ENCODE measurements around the gene DUSP22.

The DUSP22 gene

GRCh38 chr6:336159-337114 lies 44.1 kb downstream of the DUSP22 start:
- in situ Hi-C loops (cut with MboI; ENCODE audit: low sequenced_read_pairs) = no loop called here

DNA sequence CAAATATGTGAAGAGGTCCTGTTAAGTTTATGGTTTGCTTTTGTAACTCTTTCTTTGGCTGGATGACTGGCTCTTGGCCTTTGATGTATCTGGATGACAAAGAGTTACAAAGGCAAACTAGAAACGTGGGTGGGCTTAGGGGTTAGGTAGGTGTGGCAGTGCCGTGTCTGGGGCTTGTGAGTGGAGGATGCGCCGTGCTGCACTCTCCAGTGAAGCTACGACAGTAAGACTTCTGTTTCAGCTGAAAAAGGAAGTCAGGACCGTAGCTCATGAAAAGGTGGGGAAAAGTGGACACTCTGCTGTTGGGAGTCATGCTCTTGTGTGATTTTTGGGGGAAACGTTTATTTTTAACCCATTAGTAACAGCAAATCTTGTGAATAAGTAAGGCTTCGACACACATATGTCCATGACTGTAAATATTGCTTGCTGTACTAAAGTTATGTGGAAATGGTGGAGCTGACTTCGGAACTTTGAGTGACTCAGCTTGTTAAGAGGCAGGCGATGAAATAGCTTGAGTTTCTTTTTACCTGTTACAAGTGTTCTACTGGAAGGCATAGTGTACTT lies 45.6 kb downstream of the DUSP22 start:
- in situ Hi-C loops (cut with MboI; ENCODE audit: low sequenced_read_pairs) = no loop called here

DNA sequence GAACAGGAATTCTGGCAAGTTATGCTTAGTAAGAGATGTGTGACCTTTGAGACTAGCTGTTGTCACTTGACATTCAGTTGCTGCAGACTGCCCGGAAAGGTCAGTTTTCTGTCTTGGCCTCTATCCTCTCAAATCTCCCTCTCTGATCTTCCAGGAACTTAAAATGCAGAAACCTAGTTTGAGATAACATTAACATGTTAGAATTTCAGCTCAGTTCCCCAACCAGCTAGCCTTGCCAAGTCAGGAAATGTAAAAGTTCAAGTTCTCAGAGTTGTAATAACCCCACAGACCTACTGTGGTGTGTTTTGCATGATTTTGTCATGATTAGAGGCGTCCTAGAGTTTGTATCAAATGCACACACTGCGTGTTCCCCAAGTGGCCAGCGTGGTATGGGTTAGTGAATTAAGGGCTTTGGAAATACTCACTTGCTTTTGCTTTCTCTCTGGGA lies 46.6 kb downstream of the DUSP22 start:
- in situ Hi-C loops (cut with MboI; ENCODE audit: low sequenced_read_pairs) = no loop called here

DNA sequence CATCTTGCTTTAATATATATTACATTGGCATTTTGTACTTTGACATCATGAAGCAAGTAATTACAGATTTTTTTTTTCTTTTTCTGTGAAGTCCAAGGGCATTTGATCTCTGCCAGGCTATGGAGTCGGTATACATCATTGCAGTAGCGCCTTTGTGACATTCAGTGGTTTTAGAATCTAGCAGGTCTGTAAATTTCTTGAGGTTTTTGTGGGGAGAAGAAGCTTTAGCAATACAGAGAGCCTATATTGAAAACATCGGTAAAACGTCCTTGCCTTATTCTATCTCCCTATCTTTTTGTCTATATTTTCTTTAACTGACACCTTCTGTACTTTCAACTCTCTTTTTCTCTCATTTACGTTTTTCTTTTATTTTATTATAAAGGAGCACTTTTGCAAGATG lies 47.2 kb downstream of the DUSP22 start:
- in situ Hi-C loops (cut with MboI; ENCODE audit: low sequenced_read_pairs) = no loop called here

GRCh38 chr6:340186-340955 lies 48.1 kb downstream of the DUSP22 start:
- in situ Hi-C loops (cut with MboI; ENCODE audit: low sequenced_read_pairs) = no loop called here

- in situ Hi-C loops (cut with MboI; ENCODE audit: low sequenced_read_pairs) = no loop called here
Measured at GRCh38 chr6:340991-341827, 48.9 kb downstream of the DUSP22 start.

GRCh38 chr6:341914-342831 lies 49.9 kb downstream of the DUSP22 start:
- in situ Hi-C loops (cut with MboI; ENCODE audit: low sequenced_read_pairs) = no loop called here

- in situ Hi-C loops (cut with MboI; ENCODE audit: low sequenced_read_pairs) = no loop called here
Measured at GRCh38 chr6:342832-343179, 50.5 kb downstream of the DUSP22 start.

- in situ Hi-C loops (cut with MboI; ENCODE audit: low sequenced_read_pairs) = no loop called here
Measured at GRCh38 chr6:343226-343935, 51.1 kb downstream of the DUSP22 start.

DNA sequence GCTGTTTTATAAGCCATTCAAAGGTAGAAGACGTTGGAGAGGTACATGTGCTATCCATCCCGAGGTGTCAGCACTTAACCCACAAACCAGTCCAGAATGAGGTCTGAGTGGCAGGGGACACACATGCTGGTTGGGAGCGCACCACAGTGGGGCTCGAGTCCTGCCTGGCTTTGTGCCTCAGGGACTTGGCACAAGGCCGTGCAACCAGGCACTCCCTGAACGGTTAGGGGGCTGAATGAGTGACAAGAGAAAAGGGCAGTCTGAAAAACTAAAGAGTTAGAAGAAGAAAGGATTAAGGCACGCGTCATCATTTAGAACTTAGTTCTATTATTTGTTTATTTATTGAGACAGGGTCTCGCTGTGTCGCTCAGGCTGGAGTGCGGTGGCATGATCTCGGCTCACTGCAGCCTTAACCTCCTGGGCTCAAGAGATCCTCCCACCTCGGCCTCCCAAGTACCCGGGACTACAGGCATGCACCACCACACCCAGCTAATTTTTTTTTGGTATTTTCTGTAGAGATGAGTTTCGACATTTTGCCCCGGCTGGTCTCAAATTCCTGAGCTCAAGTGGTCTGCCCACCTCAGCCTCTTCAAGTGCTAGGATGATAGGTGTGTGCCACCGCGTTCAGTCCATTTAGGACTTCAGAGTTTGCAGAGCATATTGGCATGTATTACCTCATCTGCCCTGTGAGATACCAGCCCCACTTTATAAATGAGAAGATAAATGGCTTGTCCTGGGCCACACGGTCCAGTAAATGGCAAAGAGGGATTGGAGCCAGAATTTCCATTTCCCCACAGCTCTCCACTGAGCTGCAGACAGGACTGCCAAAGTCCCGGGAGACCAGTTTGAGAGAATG lies 51.9 kb downstream of the DUSP22 start:
- in situ Hi-C loops (cut with MboI; ENCODE audit: low sequenced_read_pairs) = no loop called here

DNA sequence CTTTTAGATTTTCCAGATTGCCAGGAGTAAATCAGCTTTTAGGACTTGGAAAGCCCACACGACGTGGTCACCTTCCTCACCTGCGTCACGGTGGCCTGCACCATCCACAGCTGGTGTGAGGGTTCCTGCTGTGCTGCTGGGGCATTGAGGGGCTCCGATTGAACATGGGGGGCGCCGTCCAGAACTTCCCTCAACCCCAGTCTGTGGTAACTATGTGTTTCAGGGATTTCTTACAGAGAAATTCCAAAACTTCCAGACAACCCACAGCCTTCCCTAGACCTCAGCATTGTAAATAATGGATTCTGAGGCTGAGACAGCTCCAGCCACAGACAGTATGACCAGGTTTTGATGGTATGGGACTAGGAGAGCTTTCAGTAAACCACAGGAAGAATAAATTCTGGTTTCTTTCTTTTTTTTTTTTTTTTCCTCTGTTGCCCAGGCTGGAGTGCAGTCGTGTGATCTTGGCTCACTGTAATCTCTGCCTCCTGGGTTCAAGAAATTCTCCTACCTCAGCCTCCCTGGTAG lies 52.6 kb downstream of the DUSP22 start:
- in situ Hi-C loops (cut with MboI; ENCODE audit: low sequenced_read_pairs) = no loop called here

- in situ Hi-C loops (cut with MboI; ENCODE audit: low sequenced_read_pairs) = no loop called here
Measured at GRCh38 chr6:345747-346385, 53.6 kb downstream of the DUSP22 start.

DNA sequence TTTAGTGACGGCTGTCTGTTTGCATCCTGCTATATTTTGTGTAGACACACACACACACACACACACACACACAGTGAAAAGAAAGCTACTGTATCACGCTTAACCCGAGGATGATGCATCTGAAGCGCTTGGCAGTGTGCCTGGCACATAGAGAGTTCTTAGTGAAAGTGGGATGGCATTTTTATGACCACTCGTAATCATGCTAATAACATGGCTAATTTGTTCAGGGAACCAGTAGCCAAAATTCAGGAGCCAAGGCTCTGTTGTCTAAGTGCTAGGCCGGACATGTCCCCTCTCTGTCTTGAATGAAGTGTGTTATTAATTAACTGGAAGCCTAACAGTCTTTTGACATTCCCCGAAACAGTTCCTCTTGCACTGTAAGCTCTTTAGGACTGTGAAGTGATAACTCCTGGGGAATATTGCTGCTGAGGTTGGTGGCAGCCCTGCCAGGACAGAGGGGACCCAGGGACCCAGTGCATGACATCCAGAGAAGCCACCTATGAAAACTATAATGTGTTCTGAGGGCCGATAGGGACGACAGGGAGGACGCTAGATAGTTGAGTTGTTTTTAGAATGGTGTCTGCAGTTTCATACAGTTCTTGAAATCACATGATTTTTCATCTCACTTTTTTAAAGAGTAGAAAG lies 54.2 kb downstream of the DUSP22 start:
- in situ Hi-C loops (cut with MboI; ENCODE audit: low sequenced_read_pairs) = no loop called here

DNA sequence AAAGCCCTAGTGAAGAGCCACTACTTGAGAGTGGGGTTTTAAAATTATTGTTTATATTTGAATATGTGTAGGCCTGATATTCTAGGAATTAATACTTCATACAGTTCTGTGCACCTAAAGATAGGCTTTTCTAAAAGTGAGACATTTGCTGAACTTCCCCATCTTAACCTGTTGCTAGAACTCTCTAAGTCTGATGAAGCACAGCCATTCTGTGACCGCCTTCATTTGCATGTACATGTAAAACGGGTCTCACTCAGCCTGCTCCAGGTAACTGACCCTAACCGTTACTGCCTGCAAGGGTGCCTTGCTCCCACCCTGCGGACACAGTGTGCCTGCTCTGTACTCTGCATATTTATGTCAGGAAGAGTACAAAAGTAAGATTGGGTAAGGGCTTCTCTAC lies 54.9 kb downstream of the DUSP22 start:
- in situ Hi-C loops (cut with MboI; ENCODE audit: low sequenced_read_pairs) = no loop called here

- in situ Hi-C loops (cut with MboI; ENCODE audit: low sequenced_read_pairs) = no loop called here
Measured at GRCh38 chr6:347951-348859, 55.9 kb downstream of the DUSP22 start.

DNA sequence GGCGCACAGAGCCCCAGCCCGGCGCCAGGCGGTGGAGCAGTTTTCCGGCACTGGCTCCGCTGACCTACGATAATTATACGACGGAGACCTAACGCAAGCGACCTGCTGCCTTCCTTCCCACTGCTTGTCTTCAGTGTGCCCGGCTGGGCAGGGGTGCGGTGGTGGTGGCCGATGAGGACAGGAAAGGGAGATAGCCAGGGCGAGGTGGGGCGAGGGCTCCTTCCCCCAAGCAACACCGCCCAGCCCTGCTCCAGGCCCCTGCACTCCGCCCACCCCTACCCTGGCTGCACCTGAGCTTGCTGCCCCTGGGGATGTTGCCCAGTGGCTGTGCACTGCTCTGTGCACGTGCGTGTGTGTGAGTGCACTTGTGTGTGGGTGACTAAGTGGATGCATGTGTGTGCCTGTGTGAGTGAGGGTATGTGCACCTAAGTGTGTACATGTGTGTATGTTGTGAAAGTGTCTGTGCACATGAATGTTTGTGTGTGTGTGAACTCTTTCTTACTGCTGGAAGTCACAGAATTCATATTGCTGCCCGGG lies 56.6 kb downstream of the DUSP22 start:
- in situ Hi-C loops (cut with MboI; ENCODE audit: low sequenced_read_pairs) = no loop called here
